Measurements from ENCODE around the gene CHRNA10.
A peak's percentile ranks its signal among the peaks of the same experiment; 100 is the strongest.

The CHRNA10 gene

DNA sequence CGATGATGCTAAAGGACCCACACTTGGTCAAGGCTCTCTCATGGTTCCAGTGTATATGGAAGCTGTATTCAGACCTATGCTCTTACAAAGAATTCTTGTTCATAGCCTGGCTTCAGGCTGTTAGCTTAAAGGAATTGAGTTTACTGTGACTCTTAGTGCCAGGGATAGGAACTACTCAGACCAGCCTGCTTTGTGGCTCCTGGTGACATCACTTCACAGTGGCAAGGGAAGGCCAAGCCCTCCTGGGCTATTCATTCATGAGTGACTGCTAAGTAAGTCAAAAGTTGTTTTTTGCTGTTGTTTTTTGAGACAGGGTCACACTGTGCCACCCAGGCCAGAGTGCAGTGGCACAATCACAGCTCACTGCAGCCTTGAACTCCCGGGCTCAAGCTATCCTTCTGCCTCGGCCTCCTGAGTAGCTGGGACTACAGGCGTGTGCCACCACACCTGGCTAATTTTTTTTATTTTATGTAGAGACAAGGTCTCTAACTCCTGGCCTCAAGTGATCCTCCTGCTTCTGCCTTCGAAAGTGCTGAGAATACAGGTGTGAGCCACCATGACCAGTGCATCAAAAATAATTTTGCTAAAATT is 39.0 kb downstream of the CHRNA10 start:
- DNase-seq (ENCODE audit: low spot score), result no peak

DNA sequence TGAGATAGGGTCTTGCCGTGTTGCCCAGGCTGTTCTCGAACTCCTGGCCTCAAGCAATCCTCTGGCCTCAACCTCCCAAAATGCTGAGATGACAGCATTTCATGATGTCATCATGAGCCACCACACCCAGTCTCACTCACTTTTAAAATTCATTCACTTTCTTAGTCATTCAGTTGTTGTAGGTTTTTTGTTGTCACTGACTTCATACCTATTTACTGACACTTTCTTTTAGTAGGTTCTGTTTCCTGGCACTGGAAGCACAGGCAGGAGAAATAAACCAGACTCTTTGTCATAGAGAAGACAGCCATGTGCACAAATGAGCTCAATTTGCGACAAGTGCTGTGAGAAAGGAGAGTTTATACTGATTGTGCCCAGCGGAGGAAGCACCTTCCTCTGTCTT is 39.9 kb downstream of the CHRNA10 start:
- no peak for DNase-seq (ENCODE audit: low spot score)

GRCh38 chr11:3627291-3627690 is 43.9 kb downstream of the CHRNA10 start:
- DNase-seq (ENCODE audit: low spot score), result peak; percentile 75

DNA sequence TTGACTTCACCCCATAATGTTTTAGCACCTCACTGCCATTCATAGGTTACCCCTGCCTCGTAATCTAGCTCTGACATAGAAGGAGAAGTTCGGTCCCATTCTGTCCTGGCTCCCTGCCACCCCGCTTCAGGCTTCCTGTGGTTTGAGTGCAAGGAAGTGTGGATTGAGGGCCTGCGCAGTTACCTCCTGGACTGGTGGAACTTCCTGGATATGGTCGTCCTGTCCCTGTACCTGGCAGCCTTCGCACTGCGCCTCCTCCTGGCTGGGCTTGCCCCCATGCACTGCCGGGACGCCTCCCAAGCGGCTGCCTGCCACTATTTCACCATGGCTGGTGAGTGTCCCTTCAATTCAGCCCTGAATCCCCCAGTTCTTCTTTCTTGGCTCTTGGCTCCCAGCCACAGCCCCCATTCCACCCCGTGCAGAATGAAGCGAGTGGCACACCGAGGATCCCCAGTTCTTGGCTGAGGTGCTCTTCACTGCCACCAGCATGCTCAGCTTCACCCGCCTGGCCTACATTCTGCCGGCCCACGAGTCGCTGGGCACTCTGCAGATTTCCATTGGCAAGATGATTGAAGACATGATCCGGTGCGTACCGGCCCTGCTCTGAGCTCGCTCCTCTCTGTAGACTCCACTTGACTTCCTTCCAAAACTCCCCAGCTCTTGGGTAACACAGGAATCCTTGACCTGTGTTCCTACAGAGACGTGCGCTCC is 44.8 kb downstream of the CHRNA10 start:
- DNase-seq (ENCODE audit: low spot score), result no peak

GRCh38 chr11:3623767-3624458 is 47.3 kb downstream of the CHRNA10 start:
- DNase-seq (ENCODE audit: low spot score), result no peak

GRCh38 chr11:3623121-3623520 is 48.1 kb downstream of the CHRNA10 start:
- no peak for DNase-seq (ENCODE audit: low spot score)

DNA sequence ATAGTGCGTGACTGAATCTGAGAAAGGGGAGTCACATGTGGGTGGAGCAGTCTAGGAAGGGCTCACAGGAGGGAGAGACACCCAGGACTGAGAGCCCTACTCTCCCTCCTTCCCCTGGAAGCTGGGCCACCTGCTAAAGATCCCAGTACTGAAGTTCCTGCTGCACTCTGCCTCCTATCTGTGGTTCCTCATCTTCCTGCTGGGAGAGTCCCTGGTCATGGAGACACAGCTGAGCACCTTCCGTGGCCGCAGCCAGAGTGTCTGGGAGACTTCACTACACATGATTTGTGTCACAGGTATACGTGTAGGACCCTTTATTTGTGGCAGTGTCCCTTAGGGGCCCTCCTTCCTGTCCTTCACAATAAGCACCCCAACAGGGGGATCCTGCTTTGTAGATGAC is 48.7 kb downstream of the CHRNA10 start:
- no peak for DNase-seq (ENCODE audit: low spot score)

DNA sequence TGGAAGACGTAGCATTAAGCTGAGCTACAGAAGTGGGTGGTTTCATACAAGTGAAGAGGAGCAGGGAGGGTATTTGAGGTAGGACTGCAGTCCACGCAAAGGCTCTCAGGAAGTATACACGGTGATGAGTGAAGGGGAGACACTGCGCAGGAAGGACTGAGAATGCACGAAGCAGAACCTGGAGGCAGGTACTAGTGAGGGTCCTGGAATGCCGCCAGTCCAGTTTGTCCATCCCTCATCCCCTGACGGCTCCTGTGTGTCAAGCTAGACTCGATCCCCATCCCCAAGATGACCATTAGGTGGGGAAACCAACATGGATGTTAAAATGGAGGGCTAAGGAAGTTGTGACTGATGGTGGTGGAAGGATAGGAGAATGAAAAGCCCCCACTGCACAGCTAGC is 53.2 kb downstream of the CHRNA10 start:
- DNase-seq (ENCODE audit: low spot score), result no peak

GRCh38 chr11:3616721-3617460 is 54.3 kb downstream of the CHRNA10 start:
- DNase-seq (ENCODE audit: low spot score), result no peak

GRCh38 chr11:3615998-3616397 is 55.2 kb downstream of the CHRNA10 start:
- DNase-seq (ENCODE audit: low spot score), result no peak
